IPS-15b (cell line): ENCODE data around the gene SS18L1.

Experiments
- H3K27me3 ChIP-seq: one replicate; pipeline ENCODE4 v1.6.1; 2013; ENCODE audit warnings: low read length; ENCODE audit not compliant: control insufficient read depth, insufficient read depth
- H3K36me3 ChIP-seq: one replicate; pipeline ENCODE4 v1.6.1; 2013; ENCODE audit warnings: low read length; ENCODE audit not compliant: control insufficient read depth, insufficient read depth
- H3K4me1 ChIP-seq: one replicate; pipeline ENCODE4 v1.6.1; 2013; ENCODE audit warnings: mild to moderate bottlenecking, low read length; ENCODE audit not compliant: control insufficient read depth, insufficient read depth
- H3K4me3 ChIP-seq: one replicate; pipeline ENCODE4 v1.5.1; 2013; ENCODE audit warnings: low read depth, low read length
- H3K9ac ChIP-seq: one replicate; pipeline ENCODE4 v1.6.1; 2013; ENCODE audit warnings: low read depth, mild to moderate bottlenecking, low read length
- H3K9me3 ChIP-seq: one replicate; pipeline ENCODE4 v1.6.1; 2013; ENCODE audit warnings: mild to moderate bottlenecking, low read length; ENCODE audit not compliant: control insufficient read depth, insufficient read depth

SS18L1 gene

DNA sequence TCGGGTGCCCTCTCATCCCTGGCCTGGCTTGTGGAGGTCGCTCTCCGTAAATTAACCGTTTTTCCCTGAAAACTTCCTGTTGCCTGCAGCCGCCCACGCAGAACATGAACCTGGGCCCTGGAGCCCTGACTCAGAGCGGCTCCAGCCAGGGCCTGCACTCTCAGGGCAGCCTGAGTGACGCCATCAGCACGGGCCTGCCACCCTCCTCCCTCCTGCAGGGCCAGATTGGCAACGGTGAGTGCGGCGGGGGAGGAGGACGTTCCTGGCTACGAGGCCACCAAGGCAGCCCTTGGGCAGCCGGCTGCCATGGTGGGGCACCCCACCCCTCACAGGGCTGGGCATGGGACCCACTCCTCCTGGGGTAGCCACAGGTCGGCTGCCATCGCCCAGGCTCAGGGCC, 17.8 kb downstream of the SS18L1 start:
- Histone ChIP-seq H3K27me3 (no peaks in the 10 kb centered on the region), H3K4me1 (peaks cover 2% of the 10 kb centered on the region), H3K4me3 (no peak overlapping the region), H3K9me3 (no peaks in the 10 kb centered on the region), H3K9ac (no peak overlapping the region), H3K36me3 (peaks cover 63% of the 10 kb centered on the region)

DNA sequence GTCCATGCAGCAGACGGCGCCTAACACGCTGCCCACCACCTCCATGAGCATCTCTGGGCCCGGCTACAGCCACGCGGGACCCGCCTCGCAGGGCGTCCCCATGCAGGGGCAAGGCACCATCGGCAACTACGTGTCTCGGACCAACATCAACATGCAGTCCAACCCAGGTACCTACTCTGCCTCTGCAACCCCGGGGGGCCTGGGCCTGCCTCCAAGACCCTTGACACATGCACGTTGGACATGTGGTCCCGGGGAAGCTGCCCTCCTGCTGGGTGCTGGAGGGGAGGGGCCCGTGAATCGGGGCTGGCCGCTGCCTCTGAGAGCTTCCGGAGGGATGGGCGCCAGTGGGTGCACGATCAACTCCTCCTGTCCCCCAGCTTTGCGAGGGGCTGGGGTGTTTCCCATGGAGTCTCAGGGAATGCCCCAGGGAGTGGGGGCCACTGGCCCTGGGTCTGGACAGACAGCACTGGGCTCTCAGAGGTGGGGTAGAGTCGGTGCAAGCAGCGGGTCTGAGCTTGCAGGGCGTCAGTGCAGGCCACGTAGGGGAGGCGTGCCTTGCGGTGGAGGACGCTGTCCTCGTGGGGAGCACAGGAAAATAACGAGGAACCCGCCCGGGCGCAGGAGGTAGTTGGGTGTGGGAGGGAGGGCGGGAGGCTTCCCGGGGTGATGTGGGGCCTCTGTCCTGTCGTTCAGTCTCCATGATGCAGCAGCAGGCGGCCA, 19.4 kb downstream of the SS18L1 start:
- H3K36me3 ChIP-seq: peaks cover 63% of the 10 kb centered on the region

DNA sequence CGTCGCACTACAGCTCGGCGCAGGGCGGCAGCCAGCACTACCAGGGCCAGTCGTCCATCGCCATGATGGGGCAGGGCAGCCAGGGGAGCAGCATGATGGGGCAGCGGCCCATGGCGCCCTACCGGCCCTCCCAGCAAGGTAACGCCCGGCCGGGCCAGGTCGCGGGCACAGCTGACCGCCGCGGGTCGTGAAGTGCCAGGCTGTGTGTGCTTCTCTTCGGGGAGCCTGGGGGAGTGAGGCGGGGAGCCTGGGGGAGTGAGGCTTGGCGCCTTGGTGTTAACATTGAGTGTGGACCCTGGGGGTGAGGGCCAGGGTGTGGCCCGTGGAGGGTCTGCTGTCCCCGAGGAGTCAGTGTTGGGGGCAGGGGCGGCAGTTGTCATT, 19.9 kb downstream of the SS18L1 start:
- no peaks in the 10 kb centered on the region for H3K9me3 ChIP-seq
- H3K4me3 ChIP-seq: no peak overlapping the region
- H3K36me3 ChIP-seq: peaks cover 68% of the 10 kb centered on the region
- H3K27me3 ChIP-seq: no peaks in the 10 kb centered on the region
- H3K9ac ChIP-seq: no peak overlapping the region
- H3K4me1 ChIP-seq: no peaks in the 10 kb centered on the region

More for the DNA sequence above, 19.4 kb downstream of the SS18L1 start:
- H3K4me3 ChIP-seq: no peak overlapping the region
- no peak overlapping the region for H3K9ac ChIP-seq
- H3K4me1 ChIP-seq: no peaks in the 10 kb centered on the region
- H3K9me3 ChIP-seq: no peaks in the 10 kb centered on the region
- H3K27me3 ChIP-seq: no peaks in the 10 kb centered on the region

DNA sequence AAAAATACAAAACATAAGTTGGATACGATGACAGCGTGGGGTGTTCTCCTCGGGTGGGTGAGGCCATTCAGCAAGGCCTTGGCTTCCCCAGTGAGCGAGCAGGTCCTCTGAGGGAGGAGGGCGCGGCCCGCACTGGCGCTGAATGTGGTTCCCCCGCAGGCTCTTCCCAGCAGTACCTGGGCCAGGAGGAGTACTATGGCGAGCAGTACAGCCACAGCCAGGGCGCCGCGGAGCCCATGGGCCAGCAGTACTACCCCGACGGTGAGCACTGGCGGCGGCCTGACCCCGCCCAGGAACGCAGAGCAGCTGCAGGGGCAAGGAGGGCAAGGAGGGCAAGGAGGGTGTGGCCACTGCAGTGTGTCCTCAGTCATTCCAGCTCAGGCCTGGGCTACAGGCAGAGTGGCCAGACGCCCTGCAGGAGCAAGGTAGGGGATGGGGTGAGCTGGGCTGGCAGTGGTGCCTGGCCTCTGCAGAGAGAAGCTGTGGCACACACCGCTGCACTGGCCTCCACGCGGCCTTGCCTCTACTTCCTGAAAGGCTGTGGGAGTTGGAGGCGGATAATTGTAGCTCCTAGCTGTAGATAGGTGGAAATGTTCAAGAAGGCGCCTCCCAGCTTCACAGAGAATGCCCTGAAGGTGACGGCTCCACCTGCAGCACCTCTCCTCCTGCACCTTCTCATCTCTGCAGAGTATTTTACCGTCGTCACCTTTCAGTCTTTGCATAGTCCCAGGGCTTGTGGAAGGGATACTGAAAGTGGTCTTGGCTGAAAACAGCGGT, 20.6 kb downstream of the SS18L1 start:
- peaks cover 67% of the 10 kb centered on the region for H3K36me3 ChIP-seq
- H3K9ac ChIP-seq: no peak overlapping the region
- no peaks in the 10 kb centered on the region for H3K4me1 ChIP-seq

DNA sequence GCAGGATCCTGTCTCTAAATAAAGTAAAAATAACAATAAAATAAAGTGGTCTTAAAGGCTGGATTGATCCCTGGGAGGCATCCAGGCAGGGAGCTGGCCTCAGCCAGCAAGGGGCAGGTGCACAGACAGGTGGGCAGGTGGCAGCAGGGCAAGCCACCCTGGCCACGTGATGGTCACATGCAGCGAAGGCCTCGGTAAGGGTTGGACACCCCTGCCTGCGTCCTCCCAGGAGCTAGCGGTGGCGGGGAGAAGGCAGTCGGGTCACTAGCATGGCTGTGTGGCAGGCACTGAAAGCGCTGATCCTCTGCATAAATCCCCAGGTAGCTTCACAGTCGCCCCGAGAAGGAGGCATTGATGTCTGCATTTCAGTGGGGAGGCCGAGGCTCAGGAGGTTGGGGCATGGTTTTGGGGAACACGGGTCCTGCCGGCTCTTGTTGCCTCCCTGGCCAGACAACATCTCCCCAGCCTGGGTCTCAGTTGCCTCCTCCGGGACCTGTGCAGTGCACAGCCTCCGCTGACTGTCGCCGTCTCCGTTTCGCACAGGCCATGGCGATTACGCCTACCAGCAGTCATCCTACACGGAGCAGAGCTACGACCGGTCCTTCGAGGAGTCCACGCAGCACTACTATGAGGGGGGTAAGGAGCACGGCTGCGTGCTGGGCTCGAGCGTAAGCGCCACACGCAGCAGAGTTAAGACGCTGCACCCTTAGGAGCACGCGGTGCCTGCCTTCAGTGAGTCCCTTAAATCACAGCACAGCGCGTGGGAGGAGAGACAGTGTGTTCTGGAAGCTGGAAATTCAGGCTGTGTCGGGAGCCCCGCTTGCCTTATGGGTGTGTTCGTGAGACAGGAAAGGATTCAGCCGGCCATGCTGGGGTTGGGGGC, 21.6 kb downstream of the SS18L1 start:
- Histone ChIP-seq H3K27me3 (no peaks in the 10 kb centered on the region), H3K36me3 (peaks cover 62% of the 10 kb centered on the region), H3K9ac (no peak overlapping the region)

More for the DNA sequence above, 20.6 kb downstream of the SS18L1 start:
- H3K9me3 ChIP-seq: no peaks in the 10 kb centered on the region
- no peaks in the 10 kb centered on the region for H3K27me3 ChIP-seq
- H3K4me3 ChIP-seq: no peak overlapping the region

DNA sequence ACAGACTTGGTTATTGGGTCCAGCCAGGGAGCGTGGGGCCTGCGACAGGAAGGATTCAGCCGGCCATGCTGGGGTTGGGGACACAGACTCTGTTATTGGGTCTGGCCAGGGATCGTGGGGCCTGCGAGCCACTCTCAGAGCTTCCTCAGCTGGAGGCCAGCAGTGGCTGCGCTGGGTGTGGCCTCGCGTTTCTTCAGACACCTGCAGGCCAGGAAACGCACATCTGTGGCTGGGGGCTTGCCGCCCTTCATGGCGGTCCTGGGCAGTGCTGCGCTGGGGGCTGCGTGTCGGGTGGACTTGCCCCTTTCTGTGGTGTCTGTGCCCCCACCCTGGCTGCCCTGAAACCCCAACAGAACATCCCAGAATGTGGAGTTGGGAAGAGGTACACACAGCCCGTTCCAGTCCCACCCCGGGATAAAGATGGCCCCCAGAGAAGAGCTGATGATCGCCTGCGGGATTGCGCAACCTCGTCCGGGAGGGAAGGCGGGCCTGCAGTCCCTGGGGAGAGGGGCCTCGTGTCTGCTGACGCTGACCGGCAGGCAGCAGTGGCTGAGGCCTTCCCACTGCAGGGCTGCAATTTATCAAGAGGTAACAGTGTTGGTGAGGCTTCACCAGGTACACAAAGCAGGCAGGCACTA, 22.3 kb downstream of the SS18L1 start:
- Histone ChIP-seq H3K36me3 (peaks cover 61% of the 10 kb centered on the region), H3K4me1 (no peaks in the 10 kb centered on the region), H3K9me3 (no peaks in the 10 kb centered on the region), H3K9ac (no peak overlapping the region), H3K27me3 (no peaks in the 10 kb centered on the region), H3K4me3 (no peak overlapping the region)

More for the DNA sequence above, 21.6 kb downstream of the SS18L1 start:
- Histone ChIP-seq H3K4me1 (no peaks in the 10 kb centered on the region), H3K4me3 (no peak overlapping the region), H3K9me3 (no peaks in the 10 kb centered on the region)

DNA sequence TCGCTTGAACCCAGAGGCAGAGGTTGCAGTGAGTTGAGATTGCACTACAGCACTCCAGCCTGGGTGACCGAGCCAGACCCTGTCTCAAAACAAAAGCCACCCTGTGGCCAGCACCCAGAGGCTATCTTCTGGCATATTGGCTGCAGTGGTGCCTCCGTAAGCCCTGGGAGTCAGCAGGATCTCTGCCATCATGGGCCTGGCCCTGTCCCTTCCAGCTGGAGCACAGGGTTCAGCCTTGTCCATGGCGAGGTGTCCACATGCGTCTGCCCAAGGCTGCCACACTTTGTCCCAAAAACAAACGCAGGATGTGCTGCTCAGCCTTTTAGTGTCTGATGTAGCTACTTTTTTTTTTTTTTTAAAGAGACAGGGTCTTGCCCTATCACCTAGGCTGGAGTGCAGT, 23.9 kb downstream of the SS18L1 start:
- Histone ChIP-seq H3K9me3 (no peaks in the 10 kb centered on the region), H3K4me3 (no peak overlapping the region), H3K36me3 (peaks cover 50% of the 10 kb centered on the region), H3K9ac (no peak overlapping the region), H3K4me1 (no peaks in the 10 kb centered on the region), H3K27me3 (no peaks in the 10 kb centered on the region)

DNA sequence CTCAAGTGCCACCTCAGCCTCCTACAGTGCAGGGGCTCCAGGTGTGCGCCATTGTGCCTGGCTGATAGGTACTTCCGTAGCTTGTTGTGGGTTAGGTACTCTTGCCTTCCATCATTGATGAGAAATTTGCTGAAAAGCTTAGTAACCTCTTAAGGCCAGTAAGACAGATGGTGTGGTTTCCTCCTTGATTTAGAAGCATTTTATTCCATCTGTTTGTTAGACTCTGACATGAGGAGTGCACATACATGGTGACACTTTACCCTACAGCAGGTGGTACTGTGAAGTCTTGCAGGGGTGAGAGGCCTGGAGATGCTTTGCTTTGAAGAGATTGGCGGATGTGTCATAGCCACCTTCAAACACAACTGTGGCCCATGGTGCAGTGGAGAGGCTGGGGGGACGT, 24.5 kb downstream of the SS18L1 start:
- Histone ChIP-seq H3K4me3 (no peak overlapping the region), H3K27me3 (no peaks in the 10 kb centered on the region), H3K9ac (no peak overlapping the region), H3K4me1 (no peaks in the 10 kb centered on the region), H3K36me3 (peaks cover 46% of the 10 kb centered on the region), H3K9me3 (no peaks in the 10 kb centered on the region)

DNA sequence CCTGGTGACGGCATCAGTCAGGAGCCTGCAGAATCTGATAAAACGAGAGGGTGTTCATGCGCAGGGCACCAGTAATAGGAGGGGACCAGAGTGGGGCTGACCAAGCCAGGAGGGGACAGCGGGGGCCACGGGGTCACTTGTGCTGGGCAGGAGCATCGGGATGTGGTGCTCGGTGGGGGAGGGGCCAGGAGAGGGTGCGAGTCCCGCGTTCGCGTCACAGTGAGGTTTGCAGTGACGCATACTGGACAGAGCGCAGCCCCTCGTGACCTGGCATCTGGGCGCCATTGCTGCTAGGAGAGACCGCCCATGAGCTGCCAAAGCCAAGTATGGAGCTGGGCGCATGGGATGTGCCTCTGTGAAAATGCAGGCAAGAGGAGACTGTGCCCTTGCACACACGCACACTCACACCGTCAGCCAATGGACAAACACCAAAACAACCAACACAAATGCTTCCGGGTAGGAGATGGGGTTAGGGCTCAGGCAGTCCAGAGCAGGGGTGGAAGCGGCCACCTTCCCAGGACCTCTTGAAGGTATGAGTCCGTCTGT, 25.4 kb downstream of the SS18L1 start:
- H3K27me3 ChIP-seq: no peaks in the 10 kb centered on the region
- no peak overlapping the region for H3K9ac ChIP-seq
- no peaks in the 10 kb centered on the region for H3K4me1 ChIP-seq
- H3K36me3 ChIP-seq: peaks cover 40% of the 10 kb centered on the region
- no peak overlapping the region for H3K4me3 ChIP-seq
- no peaks in the 10 kb centered on the region for H3K9me3 ChIP-seq

DNA sequence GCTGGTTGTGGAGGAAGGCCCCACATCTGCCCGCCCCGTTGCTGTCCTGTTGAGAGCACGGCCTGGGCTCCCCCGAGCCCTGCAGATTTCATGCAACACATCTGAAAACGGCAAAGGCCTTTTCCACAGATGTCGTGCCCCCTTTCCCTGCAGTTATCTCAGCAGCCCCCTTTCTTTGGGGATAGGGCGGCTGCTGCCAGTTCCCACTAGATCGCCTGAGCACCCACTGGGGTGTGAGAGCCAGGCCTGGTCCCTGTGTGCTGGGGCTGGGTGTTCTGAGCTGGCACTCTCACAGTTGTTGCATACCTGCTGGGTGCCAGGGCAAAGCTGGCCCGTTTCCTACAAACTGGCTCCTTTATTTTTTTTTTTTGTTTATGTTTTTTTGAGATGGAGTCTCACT, 27.0 kb downstream of the SS18L1 start:
- Histone ChIP-seq H3K27me3 (no peaks in the 10 kb centered on the region), H3K36me3 (peaks cover 31% of the 10 kb centered on the region), H3K9ac (no peak overlapping the region), H3K4me1 (no peaks in the 10 kb centered on the region), H3K9me3 (no peaks in the 10 kb centered on the region), H3K4me3 (no peak overlapping the region)

DNA sequence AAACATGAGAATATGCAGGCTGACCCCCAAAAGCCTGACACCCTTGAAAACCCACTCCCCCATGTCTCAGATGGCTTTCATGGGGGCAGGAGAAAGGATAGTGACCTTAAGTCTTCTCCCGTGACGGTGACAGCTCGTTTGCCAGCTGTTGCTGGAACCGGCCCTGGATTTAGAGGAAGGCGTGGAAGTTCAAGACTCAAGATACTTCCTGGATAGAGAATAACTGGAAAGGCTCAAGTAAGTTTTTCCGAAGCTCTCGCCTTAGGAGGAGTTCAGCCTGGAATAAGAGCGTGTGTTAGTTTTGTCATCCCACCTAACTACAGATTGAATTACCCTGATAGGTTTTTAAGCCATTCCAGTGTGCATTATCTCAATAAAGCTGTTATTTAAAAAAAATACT, 27.7 kb downstream of the SS18L1 start:
- H3K27me3 ChIP-seq: no peaks in the 10 kb centered on the region
- H3K9me3 ChIP-seq: no peaks in the 10 kb centered on the region
- H3K36me3 ChIP-seq: peaks cover 25% of the 10 kb centered on the region
- H3K4me1 ChIP-seq: no peaks in the 10 kb centered on the region
- H3K9ac ChIP-seq: no peak overlapping the region
- H3K4me3 ChIP-seq: no peak overlapping the region
